HuH-7.5 (cell line): ENCODE measurements around the gene PER2.

Source experiments
- DNase-seq: peaks from one replicate; pipeline ENCODE4 v3.0.0; 2011; ENCODE audit warnings: low spot score

The PER2 gene

GRCh38 chr2:238306672-238306998 lies 18.2 kb upstream of the PER2 start:
- no peak for DNase-seq

DNA sequence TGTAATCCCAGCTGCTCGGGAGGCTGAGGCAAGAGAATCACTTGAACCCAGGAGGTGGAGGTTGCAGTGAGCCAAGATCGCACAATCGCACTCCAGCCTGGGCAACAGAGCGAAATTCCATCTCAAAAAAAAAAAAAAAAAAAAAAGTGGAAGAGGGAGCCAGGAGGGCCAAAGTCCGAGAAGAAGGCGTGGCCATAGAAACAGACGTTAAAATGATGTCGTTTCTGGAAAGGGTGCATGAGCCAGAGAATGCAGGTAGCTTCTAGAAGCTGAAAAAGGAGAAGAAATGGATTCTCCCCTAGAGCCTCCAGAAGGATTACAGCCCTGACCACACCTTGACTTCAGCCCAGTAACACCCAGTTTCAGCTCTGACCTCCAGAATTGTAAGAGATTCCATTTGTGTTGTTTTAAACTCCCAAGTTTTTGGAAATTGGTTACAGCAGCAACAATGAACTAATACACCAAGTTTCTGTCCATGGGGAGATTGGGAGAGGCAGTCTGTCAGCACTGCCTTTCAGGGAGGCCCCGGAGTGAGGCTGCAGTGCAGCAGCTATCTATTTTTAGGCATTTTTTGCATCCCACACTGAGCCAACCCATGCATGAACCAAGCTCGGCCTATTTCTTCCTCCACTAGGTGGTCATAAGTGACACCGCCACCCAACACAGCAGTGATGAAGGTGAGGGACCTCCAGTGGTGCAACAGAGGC lies 17.7 kb upstream of the PER2 start:
- DNase-seq = no peak

DNA sequence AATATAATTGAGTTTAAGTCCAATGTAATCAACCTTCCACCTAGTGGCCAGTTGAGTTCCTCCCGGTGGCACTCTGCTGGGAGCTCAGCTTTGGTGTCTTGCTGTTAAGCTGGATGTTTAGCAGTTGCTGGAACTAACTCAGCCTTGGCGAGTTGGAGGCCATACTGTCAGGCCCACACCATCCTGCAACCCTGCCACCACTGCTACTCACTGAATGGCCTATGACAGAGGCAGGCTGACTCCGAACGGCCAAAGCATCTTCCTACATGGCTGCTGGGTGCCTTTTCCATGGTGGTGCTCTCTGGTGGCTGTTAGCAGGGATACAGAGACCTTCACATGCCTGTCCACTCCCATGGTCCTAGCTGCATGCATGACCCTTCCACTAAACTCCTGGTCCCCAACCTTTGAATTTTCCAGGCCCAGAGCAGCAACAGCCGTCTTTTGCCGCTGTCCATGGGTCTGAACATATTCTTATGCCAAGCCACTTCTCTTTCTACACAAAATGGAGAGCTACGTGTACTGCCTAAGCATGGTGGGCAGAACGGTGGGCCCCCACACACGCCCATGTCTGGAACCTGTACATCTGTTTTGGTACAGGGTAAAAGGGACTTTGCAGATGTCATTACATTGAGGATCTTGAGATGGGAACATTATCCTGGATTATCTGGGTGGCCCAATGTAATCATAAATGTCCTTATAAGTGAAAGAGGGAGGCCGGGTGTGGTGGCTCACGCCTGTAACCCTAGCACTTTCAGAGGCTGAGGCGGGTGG lies 16.9 kb upstream of the PER2 start:
- no peak for DNase-seq

DNA sequence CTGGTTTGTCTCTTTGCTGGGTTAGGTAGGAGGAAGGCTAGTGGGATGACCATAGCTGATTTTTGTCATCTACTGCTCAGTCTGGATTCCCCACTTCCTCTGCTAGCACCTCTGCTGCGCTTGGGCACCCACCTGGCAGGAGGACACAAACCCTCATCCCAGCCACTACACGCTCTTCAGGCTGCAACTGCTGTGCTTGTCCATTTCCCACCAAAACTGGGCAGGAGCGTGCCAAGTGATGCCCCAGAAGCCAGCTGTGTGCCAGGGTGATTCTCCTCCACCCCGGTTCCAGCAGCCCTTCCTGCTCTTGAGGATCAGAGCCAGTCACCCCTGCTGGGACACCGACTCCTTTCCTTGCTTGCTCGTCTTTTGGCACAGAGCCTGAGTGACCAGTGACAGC lies 15.7 kb upstream of the PER2 start:
- DNase-seq = no peak

GRCh38 chr2:238302751-238303150 lies 14.3 kb upstream of the PER2 start:
- no peak for DNase-seq

- no peak for DNase-seq
Measured at GRCh38 chr2:238302087-238302486, 13.7 kb upstream of the PER2 start.

- DNase-seq = no peak
Measured at GRCh38 chr2:238299803-238300202, 11.4 kb upstream of the PER2 start.

- no peak for DNase-seq
Measured at GRCh38 chr2:238296638-238297457, 8.4 kb upstream of the PER2 start.

- no peak for DNase-seq
Measured at GRCh38 chr2:238295144-238296112, 7.0 kb upstream of the PER2 start.

DNA sequence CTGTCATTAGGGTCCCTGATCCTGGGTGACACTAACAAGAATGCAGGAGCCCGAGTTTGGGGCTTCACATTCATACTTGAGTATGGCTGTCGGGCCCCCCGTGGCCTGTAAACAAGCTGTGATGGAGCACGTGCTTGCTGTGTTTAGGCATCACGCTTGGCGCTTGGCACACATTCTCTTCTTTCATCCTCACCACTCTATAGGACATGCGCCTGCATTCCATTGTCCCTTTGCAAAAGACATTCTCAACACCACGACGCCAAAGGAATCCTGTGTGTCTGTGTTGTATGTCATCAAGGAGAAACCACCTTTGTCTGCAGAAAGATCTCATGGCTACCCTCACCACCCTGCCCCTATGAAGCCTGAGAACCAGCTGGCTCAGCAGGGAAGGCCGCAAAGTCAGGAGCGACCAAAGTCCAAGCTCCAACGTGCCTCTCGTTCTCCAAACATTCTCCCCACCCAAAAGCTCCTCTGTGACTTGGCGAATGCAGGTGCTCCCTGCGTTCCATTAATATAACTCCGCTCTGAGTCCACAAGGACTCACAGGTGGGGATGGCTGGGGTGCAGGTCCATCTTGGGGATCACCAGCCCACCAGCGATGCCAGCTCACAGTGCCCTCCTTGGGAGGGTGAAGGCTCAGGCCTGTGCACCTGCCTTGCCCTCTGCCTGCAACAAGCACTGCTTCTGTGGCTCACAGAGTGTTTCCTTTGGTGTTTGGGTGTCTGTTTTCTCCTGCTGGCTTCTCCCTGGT lies 6.2 kb upstream of the PER2 start:
- DNase-seq = peak; percentile 67

DNA sequence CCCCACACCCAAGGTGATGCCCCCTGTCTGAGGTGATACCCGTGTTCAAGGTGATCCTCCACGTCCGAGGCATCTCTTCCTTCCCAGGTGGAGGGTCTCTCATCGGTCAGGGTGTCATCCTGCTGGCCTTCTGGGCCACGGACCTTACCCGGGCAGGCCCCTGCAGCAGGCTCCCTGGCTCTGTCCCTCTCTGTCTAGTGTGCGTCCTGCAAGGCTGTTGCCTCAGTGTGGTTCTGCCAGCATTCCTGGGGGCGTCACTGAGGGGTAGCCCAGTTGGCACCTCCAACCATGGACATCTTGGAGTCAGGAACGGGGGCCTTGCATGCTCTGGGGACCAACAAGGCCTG lies 5.6 kb upstream of the PER2 start:
- DNase-seq = no peak

GRCh38 chr2:238291550-238292281 lies 3.3 kb upstream of the PER2 start:
- DNase-seq = no peak

DNA sequence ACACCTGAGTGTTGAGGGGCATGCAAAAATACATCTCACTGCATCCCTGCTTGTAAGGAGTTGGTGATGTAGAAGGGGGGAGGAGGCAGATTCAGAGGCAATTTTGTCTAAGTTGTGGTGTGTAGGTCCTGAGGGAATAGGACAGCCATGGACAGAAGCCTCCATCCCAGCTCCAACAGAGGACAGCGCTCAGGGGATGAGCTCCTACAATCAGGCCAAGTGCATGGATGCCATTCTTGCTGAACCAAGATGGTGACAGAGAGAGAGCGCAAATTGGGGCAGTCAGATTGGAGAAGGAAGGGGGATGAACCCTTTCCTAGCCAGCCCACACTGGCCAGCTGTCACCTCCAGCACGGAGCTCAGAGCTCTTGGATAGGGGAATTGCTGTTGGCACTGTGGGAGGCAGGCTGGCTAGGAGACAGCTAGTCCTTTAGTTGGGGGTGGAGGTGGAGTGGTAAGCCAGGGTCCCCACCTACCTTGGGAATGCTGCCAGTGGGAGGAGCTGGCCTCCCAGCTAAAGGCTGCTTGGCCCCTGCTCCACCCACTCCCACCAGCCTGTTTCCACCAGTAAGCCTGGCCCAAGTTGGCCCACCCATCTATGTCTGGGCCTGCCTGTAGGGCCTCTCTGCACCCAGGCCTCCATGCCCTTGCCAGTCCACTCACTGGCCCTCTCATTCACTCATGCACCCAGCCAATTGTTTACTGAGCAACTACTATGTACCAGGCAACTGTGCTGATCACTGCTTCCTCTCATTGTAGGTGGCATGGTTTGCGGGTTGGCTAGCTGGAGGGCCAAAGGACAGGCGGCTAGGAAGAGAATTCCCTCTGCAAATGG lies 2.5 kb upstream of the PER2 start:
- no peak for DNase-seq

DNA sequence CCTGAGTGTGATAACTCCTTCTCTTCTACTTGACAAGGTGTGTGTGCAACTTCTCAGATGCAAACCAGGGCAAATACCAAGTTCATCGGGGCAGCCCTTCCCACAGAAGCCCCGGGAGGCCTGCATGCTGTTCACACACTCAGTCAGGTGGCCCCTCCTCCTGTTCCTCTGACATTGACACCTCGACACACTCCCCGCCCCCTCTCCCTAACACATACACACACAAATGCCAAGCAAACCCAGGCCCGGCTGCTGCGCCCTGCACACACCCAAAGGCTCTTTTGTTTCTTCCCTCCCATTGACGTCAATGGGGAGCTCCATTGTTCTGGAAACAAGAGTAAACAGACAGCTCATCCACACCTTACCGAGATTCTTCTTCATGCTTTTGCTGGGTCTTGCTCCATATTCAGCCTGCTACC lies 1.7 kb upstream of the PER2 start:
- DNase-seq = no peak

DNA sequence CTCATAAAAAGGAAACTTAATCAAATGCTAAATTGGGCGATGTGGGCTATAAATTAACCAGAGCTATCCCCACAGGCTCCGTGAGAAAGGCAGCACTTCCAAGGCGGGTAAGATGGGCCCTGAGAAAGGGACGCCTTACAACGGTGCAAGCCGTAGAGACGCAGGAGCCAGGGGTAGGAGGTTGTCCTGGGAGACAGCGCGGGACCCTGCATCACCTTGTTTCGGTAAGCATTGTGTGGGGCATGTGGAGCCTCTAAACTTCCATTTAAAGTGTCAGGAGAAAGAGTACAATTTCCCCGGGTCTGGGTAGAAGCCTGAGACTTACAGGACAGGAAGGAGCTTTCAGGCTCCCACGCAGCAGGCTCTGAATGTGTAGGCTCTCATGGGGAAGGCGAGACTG lies 1.2 kb upstream of the PER2 start:
- DNase-seq = no peak

DNA sequence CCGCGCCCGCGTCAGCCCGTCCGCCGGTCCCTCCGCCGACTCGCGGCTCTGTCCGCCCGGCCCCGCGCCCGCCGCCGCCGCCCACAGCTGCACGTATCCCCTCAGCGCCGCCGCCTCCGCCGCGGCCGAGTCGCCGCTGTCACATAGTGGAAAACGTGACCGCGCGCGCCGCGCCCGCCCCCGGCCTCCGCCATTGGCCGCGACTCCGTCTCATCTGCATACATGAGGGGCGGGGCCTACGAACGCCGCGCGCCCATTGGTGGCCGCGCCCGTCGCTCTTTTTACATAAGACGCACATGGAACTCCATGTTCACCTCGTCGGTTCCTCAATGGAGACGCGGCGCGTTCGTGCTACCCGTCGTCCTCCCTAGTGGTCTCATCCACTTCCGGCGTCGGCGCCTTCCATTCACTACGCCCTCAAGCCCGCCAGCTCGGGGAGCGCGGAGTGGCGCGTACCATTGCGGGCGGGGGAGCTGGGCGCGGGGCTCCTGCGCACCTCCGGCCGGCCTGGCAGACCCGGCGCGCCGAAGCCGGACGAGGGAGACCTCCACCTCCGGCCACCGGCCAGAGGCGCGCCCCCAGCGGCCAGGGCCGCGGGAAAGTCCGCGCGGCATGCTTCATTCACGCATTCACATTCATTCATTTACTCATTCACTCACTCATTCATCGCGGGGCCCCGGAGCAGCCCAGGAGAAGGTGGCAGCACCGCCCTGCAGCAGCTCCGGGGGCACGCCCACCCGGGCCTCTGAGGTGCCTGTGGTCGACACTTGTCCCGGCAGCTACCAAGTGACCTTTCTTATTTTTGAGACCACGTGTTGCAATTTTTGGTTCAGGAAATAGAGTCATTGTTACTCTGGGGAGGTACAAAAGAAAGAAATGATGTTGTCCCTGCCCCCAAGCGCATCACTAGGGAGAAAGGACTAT lies 502 bp upstream of the PER2 start:
- DNase-seq = peak; percentile 85

DNA sequence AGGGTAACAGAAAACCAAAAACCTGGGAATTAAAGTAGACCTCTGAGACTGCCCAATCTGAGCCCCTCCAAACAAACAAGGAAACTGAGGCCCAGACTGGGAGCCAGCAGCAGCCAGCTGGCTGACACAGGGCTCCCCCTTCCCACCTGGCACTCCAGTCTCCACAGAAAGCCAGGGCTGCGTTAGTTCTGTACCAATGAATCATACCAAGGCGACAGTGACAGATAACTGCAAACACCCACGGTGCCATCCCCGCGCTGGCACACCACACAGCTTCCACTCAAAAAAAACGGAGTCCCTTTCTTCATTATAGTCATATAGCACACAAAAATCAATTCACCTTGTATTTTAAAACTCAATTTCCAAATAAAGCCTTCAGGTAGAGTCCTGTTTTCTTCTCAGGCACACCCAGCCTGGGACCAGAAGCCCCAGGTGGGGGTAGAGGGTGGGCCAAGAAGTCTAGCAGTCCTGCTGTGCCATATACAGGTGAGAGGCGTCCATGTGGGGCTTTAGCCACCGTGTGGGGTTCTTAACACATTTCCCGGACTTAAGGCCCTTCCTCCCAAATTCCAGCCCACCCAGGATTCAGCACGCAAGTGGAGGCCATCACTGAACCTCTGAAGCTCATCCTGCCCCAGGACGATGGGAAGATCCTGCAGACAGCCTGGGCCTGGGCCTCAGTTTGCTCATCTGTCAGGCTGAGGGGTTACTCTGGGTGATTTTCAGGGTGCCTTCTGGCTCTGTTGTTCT lies 1.2 kb downstream of the PER2 start:
- DNase-seq = no peak

DNA sequence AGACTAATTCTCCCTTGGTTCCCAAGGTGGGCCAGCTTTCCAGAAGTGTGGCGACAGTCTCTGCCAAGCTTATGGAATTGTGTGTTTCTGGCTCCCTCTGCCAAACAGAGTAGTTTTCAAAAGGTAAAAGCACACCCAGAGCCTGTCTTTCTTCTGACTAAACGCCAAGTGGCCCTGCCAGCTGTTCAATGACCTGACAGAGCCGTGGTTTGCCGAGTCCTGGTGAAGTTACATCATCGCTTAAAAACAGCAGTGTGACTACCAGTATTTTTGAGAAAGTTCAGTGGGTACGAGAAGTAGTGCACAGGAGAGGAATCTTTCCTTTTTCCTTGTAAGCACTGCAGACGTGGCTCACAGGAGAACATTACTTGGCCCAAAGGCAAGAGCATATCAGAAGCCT lies 1.9 kb downstream of the PER2 start:
- no peak for DNase-seq
